Astrocyte of the spinal cord (primary cell): ENCODE data around the gene SHISA9.

ENCODE experiments used
- DNase-seq: peaks from one replicate; pipeline ENCODE4 v3.0.0; 2011; ENCODE audit warnings: low read depth, low spot score
- H3K4me3 ChIP-seq: 2 replicates; pipeline ENCODE4 v1.5.1; 2011; ENCODE audit warnings: low read depth, mild to moderate bottlenecking, low read length, moderate library complexity
- in situ Hi-C: cut with HindIII; loops from 2 replicates; pipeline ENCODE4 v1.10.0; 2017; ENCODE audit warnings: low sequenced_read_pairs
- TF ChIP-seq, protein P1 (sequence below): IDR thresholded peaks from 2 replicates; pipeline ENCODE4 v1.5.1; 2012; ENCODE audit warnings: low read depth, mild to moderate bottlenecking, low read length, inconsistent platforms

Gene SHISA9

DNA sequence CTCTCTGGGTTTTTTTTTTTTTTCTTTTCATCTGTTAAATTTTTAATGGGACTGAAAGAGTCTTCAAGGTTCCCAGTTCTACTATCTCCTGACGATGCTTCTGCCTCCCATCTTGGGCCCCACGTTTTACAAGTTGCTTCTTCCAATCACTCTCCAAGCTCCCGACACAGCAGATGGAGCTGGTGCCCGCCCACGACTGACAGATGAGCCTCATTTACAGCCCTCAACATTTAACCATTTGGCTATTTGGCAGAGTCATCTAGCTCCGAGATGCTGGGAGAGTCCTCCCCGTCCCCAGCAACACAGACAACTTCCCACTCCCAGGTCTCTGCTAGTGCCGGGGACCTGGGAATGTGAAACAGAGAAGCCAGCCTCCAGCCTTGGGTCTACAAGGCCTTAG lies 276.9 kb downstream of the SHISA9 start:
- in situ Hi-C loops: no loop called here
- no peak for DNase-seq
- TF ChIP-seq, protein P1, sequence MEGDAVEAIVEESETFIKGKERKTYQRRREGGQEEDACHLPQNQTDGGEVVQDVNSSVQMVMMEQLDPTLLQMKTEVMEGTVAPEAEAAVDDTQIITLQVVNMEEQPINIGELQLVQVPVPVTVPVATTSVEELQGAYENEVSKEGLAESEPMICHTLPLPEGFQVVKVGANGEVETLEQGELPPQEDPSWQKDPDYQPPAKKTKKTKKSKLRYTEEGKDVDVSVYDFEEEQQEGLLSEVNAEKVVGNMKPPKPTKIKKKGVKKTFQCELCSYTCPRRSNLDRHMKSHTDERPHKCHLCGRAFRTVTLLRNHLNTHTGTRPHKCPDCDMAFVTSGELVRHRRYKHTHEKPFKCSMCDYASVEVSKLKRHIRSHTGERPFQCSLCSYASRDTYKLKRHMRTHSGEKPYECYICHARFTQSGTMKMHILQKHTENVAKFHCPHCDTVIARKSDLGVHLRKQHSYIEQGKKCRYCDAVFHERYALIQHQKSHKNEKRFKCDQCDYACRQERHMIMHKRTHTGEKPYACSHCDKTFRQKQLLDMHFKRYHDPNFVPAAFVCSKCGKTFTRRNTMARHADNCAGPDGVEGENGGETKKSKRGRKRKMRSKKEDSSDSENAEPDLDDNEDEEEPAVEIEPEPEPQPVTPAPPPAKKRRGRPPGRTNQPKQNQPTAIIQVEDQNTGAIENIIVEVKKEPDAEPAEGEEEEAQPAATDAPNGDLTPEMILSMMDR: no peak
- no peak overlapping the region for H3K4me3 ChIP-seq

GRCh38 chr16:13181432-13181831 lies 280.0 kb downstream of the SHISA9 start:
- H3K4me3 ChIP-seq: no peak overlapping the region
- TF ChIP-seq, protein P1: no peak
- no peak for DNase-seq
- in situ Hi-C loops: no loop called here

- no peak for DNase-seq
- TF ChIP-seq, protein P1: no peak
- in situ Hi-C loops: no loop called here
- H3K4me3 ChIP-seq: no peak overlapping the region
Measured at GRCh38 chr16:13186813-13187212, 285.4 kb downstream of the SHISA9 start.

GRCh38 chr16:13189250-13189649 lies 287.9 kb downstream of the SHISA9 start:
- H3K4me3 ChIP-seq: no peak overlapping the region
- TF ChIP-seq, protein P1: no peak
- DNase-seq: no peak
- in situ Hi-C loops: no loop called here

GRCh38 chr16:13193721-13194120 lies 292.3 kb downstream of the SHISA9 start:
- TF ChIP-seq, protein P1: no peak
- DNase-seq: no peak
- in situ Hi-C loops: no loop called here
- H3K4me3 ChIP-seq: no peak overlapping the region

- no peak overlapping the region for H3K4me3 ChIP-seq
- in situ Hi-C loops: no loop called here
- TF ChIP-seq, protein P1: no peak
- no peak for DNase-seq
Measured at GRCh38 chr16:13194766-13195165, 293.4 kb downstream of the SHISA9 start.

DNA sequence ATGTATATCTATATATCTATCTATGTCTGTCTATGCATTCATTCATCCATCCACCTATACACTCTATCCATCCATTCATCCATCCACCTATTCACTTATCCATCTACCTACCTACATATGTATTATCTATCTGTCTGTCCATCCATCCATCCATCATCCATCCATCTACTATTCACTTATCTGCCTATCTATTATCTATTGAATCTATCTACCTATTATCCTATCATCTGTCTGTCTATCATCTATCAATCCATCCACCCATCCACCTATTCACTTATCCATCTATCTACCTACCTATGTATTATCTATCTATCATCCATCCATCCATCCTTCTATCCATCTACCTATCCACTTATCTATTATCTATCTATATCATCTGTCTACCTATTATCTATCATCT lies 302.3 kb downstream of the SHISA9 start:
- H3K4me3 ChIP-seq: no peak overlapping the region
- in situ Hi-C loops: no loop called here
- TF ChIP-seq, protein P1: no peak
- DNase-seq: no peak
